PC-3 (cell line): ENCODE data around the gene NPAS2.

Source experiments
- CTCF ChIP-seq: fragments of 300-600 bp; sonication (generic); conservative IDR thresholded peaks from 2 replicates; pipeline ENCODE4 v1.5.1; 2017; ENCODE audit warnings: antibody characterized with exemption, low read depth, mild to moderate bottlenecking, low read length
- EZH2 ChIP-seq: fragments of 300-600 bp; sonication (generic); IDR thresholded peaks from one replicate; pipeline ENCODE4 v1.6.1; 2017; ENCODE audit warnings: antibody characterized with exemption, mild to moderate bottlenecking, low read length; ENCODE audit not compliant: unreplicated experiment

GRCh38 chr2:101012054-101012705 is 192.2 kb downstream of the NPAS2 start:
- no peak for TF ChIP-seq CTCF
- no peak for TF ChIP-seq EZH2
